HepG2 (cell line): ENCODE data around the gene PSMG1. TPM values are rescaled to one million over a fixed set of nuclear protein-coding genes. Genes with fewer than 3 reads are reported as not detected.

Experiments
- ATAC-seq: fragments of 200-7000 bp; cut with Tn5 transposase; 3 replicates; pipeline ENCODE4 v1.9.1; 2020; ENCODE audit warnings: mild to moderate bottlenecking, moderate library complexity
- BruUV-seq: library from RNA; stranded (reverse); fragments of 400-500 nt; replicated peaks from 2 replicates; lab custom pipeline; 2021; lab: Mats Ljungman, UMichigan
- CTCF ChIA-PET: fragments of 300-600 bp; formaldehyde crosslinking; extraction: SDS; loops from one replicate; lab custom pipeline; 2021; ENCODE audit warnings: low total read pairs, inconsistent platforms, low intra/inter-chr PET ratio; lab: Yijun Ruan, JAX
- POLR2A ChIA-PET: fragments of 350-600 bp; sonication (Branson Sonifier 250); formaldehyde crosslinking; loops from one replicate; lab custom pipeline; 2020; ENCODE audit warnings: antibody characterized with exemption, inconsistent platforms; lab: Yijun Ruan, JAX
- DNase-seq: peaks from one replicate; pipeline ENCODE4 v3.0.0-alpha.2; 2015; ENCODE audit warnings: low spot score
- FAIRE-seq: peaks from 3 replicates; lab custom pipeline; 2011; peaks lifted over from hg19 to GRCh38; lab: Jason Lieb, UNC
- H2AFZ ChIP-seq: one replicate; pipeline ENCODE4 v1.6.1; 2011; ENCODE audit warnings: low read length, inconsistent platforms
- H3K27ac ChIP-seq: fragments of 300-600 bp; 3 replicates; pipeline ENCODE4 v1.8.0; 2011; ENCODE audit warnings: mixed run types, mild to moderate bottlenecking, mixed read lengths, low read length, inconsistent platforms; ENCODE audit not compliant: insufficient read depth; ENCODE audit errors: extremely low read length
- H3K27me3 ChIP-seq, 2 experiments: fragments of 200-600 bp in 1 of 2; 2 replicates in 1 of 2; 3 replicates in 1 of 2; pipeline versions ENCODE4 v1.6.0 to v1.8.0; 2011; ENCODE audit warnings: low read length in 2 of 2, mild to moderate bottlenecking in 2 of 2, moderate library complexity in 2 of 2, inconsistent platforms in 1 of 2; ENCODE audit not compliant: insufficient read depth in 2 of 2, control insufficient read depth in 1 of 2
- H3K36me3 ChIP-seq, 2 experiments: fragments of 200-600 bp in 1 of 2; replicated peaks in 1 of 2; 2 replicates in 1 of 2; 3 replicates in 1 of 2; pipeline versions ENCODE4 v1.5.1 to v1.8.0; 2011; ENCODE audit warnings: low read length in 2 of 2, inconsistent platforms in 1 of 2; ENCODE audit not compliant: insufficient read depth in 2 of 2, control insufficient read depth in 1 of 2
- H3K4me1 ChIP-seq: 2 replicates; pipeline ENCODE4 v1.5.1; 2012; ENCODE audit warnings: low read length, inconsistent platforms; ENCODE audit not compliant: insufficient read depth
- H3K4me2 ChIP-seq: 2 replicates; pipeline ENCODE4 v1.6.0; 2011; ENCODE audit warnings: low read depth, low read length, inconsistent platforms
- H3K4me3 ChIP-seq, 3 experiments: fragments of 200-600 bp in 1 of 3; sonication (generic), shearing (Covaris generic) in 1 of 3; replicated peaks in 1 of 3; 2 replicates each; pipeline ENCODE4 v1.5.1; 2011 to 2016; ENCODE audit warnings: low read length in 3 of 3, inconsistent platforms in 2 of 3, low read depth in 2 of 3, mild to moderate bottlenecking in 2 of 3, control low read depth in 1 of 3, mixed read lengths in 1 of 3; ENCODE audit not compliant: insufficient read depth in 1 of 3
- H3K79me2 ChIP-seq: one replicate; pipeline ENCODE4 v1.6.1; 2011; ENCODE audit warnings: low read length, inconsistent platforms; ENCODE audit not compliant: insufficient read depth
- H3K9ac ChIP-seq: 2 replicates; pipeline ENCODE4 v1.6.0; 2011; ENCODE audit warnings: mild to moderate bottlenecking, low read depth, low read length, inconsistent platforms; ENCODE audit not compliant: insufficient read depth
- H3K9me3 ChIP-seq: 2 replicates; pipeline ENCODE4 v1.5.1; 2012; ENCODE audit warnings: mild to moderate bottlenecking, low read length
- H4K20me1 ChIP-seq: 2 replicates; pipeline ENCODE4 v1.6.0; 2011; ENCODE audit warnings: inconsistent platforms, mild to moderate bottlenecking, low read length, moderate library complexity; ENCODE audit not compliant: insufficient read depth
- CCAR2 ChIP-seq: fragments of 200-400 bp; formaldehyde crosslinking; optimal IDR thresholded peaks from 2 replicates; pipeline ENCODE3; 2018; ENCODE audit warnings: low read depth, mild to moderate bottlenecking, low read length, moderate library complexity
- CHD2 ChIP-seq: IDR thresholded peaks from 2 replicates; pipeline ENCODE4 v1.6.1; 2011; ENCODE audit warnings: low read depth, low read length, improper control_type of control experiment
- FOXA1 ChIP-seq, 2 experiments: fragments of 450-650 bp in 1 of 2; sonication (generic) in 1 of 2; formaldehyde crosslinking in 1 of 2; IDR thresholded peaks; 2 replicates each; pipeline versions ENCODE4 v1.4.0 to v1.6.1; 2016 to 2020; ENCODE audit warnings: missing genetic modification reagents in 1 of 2
- GABPA ChIP-seq, 2 experiments: IDR thresholded peaks; 2 replicates each; pipeline ENCODE4 v1.6.1; 2011 to 2016; ENCODE audit warnings: low read depth in 2 of 2, low read length in 1 of 2, missing biosample characterization in 1 of 2, missing genetic modification characterization in 1 of 2
- HNRNPH1 ChIP-seq: fragments of 200-400 bp; formaldehyde crosslinking; optimal IDR thresholded peaks from 2 replicates; pipeline ENCODE3; 2017; ENCODE audit warnings: mild to moderate bottlenecking, low read depth, low read length
- HNRNPK ChIP-seq: fragments of 200-400 bp; formaldehyde crosslinking; IDR thresholded peaks from 2 replicates; pipeline ENCODE4 v1.6.1; 2018; ENCODE audit warnings: low read length, low read depth, moderate library complexity, mild to moderate bottlenecking; ENCODE audit not compliant: poor library complexity, severe bottlenecking
- JUND ChIP-seq: sonication (generic); formaldehyde crosslinking; IDR thresholded peaks from 2 replicates; pipeline ENCODE4 v1.8.0; 2022; ENCODE audit warnings: mild to moderate bottlenecking, missing genetic modification reagents
- KDM2A ChIP-seq: sonication (generic); formaldehyde crosslinking; IDR thresholded peaks from 2 replicates; pipeline ENCODE4 v1.4.0; 2020; ENCODE audit warnings: low read depth, missing genetic modification reagents, borderline replicate concordance
- NFKB2 ChIP-seq: sonication (generic); formaldehyde crosslinking; IDR thresholded peaks from 2 replicates; pipeline ENCODE4 v1.4.0; 2020; ENCODE audit warnings: missing genetic modification reagents, borderline replicate concordance
- RXRB ChIP-seq: IDR thresholded peaks from 2 replicates; pipeline ENCODE4 v1.6.1; 2016; ENCODE audit warnings: borderline replicate concordance, missing genetic modification reagents, missing compliant biosample characterization
- SIN3B ChIP-seq: fragments of 150-350 bp; IDR thresholded peaks from 2 replicates; pipeline ENCODE4 v1.6.1; 2014; ENCODE audit warnings: low read length
- SNRNP70 ChIP-seq: fragments of 200-400 bp; formaldehyde crosslinking; IDR thresholded peaks from 2 replicates; pipeline ENCODE4 v1.6.1; 2017; ENCODE audit warnings: mild to moderate bottlenecking, low read depth, low read length, moderate library complexity
- ZBTB42 ChIP-seq: sonication (generic); formaldehyde crosslinking; IDR thresholded peaks from 2 replicates; pipeline ENCODE4 v1.5.0; 2020; ENCODE audit warnings: mild to moderate bottlenecking, missing genetic modification reagents
- ZMYM3 ChIP-seq: sonication (generic); formaldehyde crosslinking; IDR thresholded peaks from 2 replicates; pipeline ENCODE4 v1.5.1; 2020; ENCODE audit warnings: mild to moderate bottlenecking, missing genetic modification reagents
- ZNF556 ChIP-seq: sonication (generic); formaldehyde crosslinking; IDR thresholded peaks from 2 replicates; pipeline ENCODE4 v1.4.0; 2020; ENCODE audit warnings: mild to moderate bottlenecking, missing genetic modification reagents, borderline replicate concordance
- ZNF557 ChIP-seq: sonication (generic); formaldehyde crosslinking; IDR thresholded peaks from 2 replicates; pipeline ENCODE4 v1.4.0; 2020; ENCODE audit warnings: missing genetic modification reagents
- ZSCAN25 ChIP-seq: sonication (generic); formaldehyde crosslinking; IDR thresholded peaks from 2 replicates; pipeline ENCODE4 v1.8.0; 2022; ENCODE audit warnings: mild to moderate bottlenecking, missing genetic modification reagents
- WGBS: methylation state at CpG from one replicate; pipeline ENCODE4 v1.1.6; 2017; ENCODE audit warnings: low lambda C conversion rate; 5-methylcytosine and 5-hydroxymethylcytosine counted together
- in situ Hi-C: cut with HindIII; loops from 2 replicates; pipeline ENCODE4 v1.10.0; 2017; ENCODE audit warnings: low pct_unique_long_range_greater_than_20kb; ENCODE audit not compliant: extremely low pct_ligation_motif_present
- intact Hi-C: fragments of 100-400 bp; cut with micrococcal nuclease; formaldehyde crosslinking; loops from one replicate; pipeline ENCODE4 v1.10.0; 2022; ENCODE audit not compliant: unreplicated experiment
- polyA plus RNA-seq, 8 experiments: library from polyadenylated mRNA; depleted of rRNA in 3 of 8; stranded (reverse) in 7 of 8; unstranded in 1 of 8; fragments of >200 nt; fragmentation: Illumina TruSeq in 4 of 8; extraction: Trizol in 4 of 8; gene quantifications; 2 replicates each; pipeline versions ENCODE4 v1.2.1 to v1.2.3, GENCODE V29; 2011 to 2016; ENCODE audit warnings: low read depth in 4 of 8, missing spikeins in 1 of 8, mixed read lengths in 1 of 8; ENCODE audit not compliant: insufficient read depth in 1 of 8
- total RNA-seq, 5 experiments: library from RNA; depleted of rRNA; stranded (reverse); fragments of >200 nt; fragmentation: Illumina TruSeq; extraction: Trizol; gene quantifications; 2 replicates each; pipeline ENCODE4 v1.2.3, GENCODE V29; 2016; ENCODE audit warnings: low read depth in 1 of 5
- TF ChIP-seq, protein P1 (sequence below): IDR thresholded peaks from 2 replicates; pipeline ENCODE4 v1.6.1; 2018; ENCODE audit warnings: missing genetic modification reagents, mild to moderate bottlenecking, missing compliant biosample characterization
- TF ChIP-seq, protein P2 (sequence below): sonication (generic); formaldehyde crosslinking; IDR thresholded peaks from 2 replicates; pipeline ENCODE4 v1.5.0; 2020; ENCODE audit warnings: missing genetic modification reagents
- TF ChIP-seq, protein P3 (sequence below): fragments of 450-650 bp; IDR thresholded peaks from 2 replicates; pipeline ENCODE4 v1.6.1; 2016

The PSMG1 gene
- total and polyA plus RNA-seq, 2 of the 13 experiments (the other 11 are each of a cell fraction or from before 2014, with no cell fraction given), result 63.6 to 173 TPM

GRCh38 chr21:39209334-39209688 is 26.1 kb upstream of the PSMG1 start (continued):
- TF ChIP-seq RXRB (CRISPR knock-in tag), result no peak
- TF ChIP-seq HNRNPH1, result no peak
- TF ChIP-seq, protein P1, sequence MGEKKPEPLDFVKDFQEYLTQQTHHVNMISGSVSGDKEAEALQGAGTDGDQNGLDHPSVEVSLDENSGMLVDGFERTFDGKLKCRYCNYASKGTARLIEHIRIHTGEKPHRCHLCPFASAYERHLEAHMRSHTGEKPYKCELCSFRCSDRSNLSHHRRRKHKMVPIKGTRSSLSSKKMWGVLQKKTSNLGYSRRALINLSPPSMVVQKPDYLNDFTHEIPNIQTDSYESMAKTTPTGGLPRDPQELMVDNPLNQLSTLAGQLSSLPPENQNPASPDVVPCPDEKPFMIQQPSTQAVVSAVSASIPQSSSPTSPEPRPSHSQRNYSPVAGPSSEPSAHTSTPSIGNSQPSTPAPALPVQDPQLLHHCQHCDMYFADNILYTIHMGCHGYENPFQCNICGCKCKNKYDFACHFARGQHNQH (CRISPR knock-in tag), result no peak
- TF ChIP-seq GABPA (IDR thresholded peaks at IDR 0.05; ENCODE audit: low read depth, low read length), result no peak
- no peak for TF ChIP-seq GABPA (CRISPR knock-in tag; IDR thresholded peaks at IDR 0.05; ENCODE audit: low read depth)
- TF ChIP-seq, all 625 proteins: peak for 0

GRCh38 chr21:39208624-39209333 is 25.5 kb upstream of the PSMG1 start:
- DNase-seq (no peak), FAIRE-seq (no peak), ATAC-seq (no peak)
- peaks cover 12 to 60% of the 10 kb centered on the region in 2 experiments for H3K36me3 ChIP-seq
- H3K27me3 ChIP-seq, result no peaks in the 10 kb centered on the region
- BruUV-seq, result no TSS peak
- no peak overlapping the region for H3K27ac ChIP-seq
- H3K79me2 ChIP-seq, result no peaks in the 10 kb centered on the region
- H2AFZ ChIP-seq, result no peak overlapping the region
- no peaks in the 10 kb centered on the region for H3K4me1 ChIP-seq
- ChIA-PET CTCF (no interaction called here), POLR2A (no interaction called here)
- no peak overlapping the region for H3K4me2 ChIP-seq
- intact Hi-C loops (no loop called here), in situ Hi-C loops (no loop called here)
- 99% methylated on average over 6 of the region's 6 CpGs for WGBS
- no peak overlapping the region for H3K4me3 ChIP-seq
- no peak overlapping the region for H3K9ac ChIP-seq
- no peaks in the 10 kb centered on the region for H3K9me3 ChIP-seq
- H4K20me1 ChIP-seq, result no peaks in the 10 kb centered on the region
- TF ChIP-seq, protein P2, sequence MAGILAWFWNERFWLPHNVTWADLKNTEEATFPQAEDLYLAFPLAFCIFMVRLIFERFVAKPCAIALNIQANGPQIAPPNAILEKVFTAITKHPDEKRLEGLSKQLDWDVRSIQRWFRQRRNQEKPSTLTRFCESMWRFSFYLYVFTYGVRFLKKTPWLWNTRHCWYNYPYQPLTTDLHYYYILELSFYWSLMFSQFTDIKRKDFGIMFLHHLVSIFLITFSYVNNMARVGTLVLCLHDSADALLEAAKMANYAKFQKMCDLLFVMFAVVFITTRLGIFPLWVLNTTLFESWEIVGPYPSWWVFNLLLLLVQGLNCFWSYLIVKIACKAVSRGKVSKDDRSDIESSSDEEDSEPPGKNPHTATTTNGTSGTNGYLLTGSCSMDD (CRISPR knock-in tag), result no peak
- TF ChIP-seq ZBTB42 (CRISPR knock-in tag) (no peak), CCAR2 (no peak), ZSCAN25 (CRISPR knock-in tag) (no peak), SIN3B (no peak), ZNF556 (CRISPR knock-in tag) (no peak), CHD2 (no peak), SNRNP70 (no peak), NFKB2 (CRISPR knock-in tag) (no peak), JUND (no peak), FOXA1 (IDR thresholded peaks at IDR 0.05) (no peak), FOXA1 (CRISPR knock-in tag; IDR thresholded peaks at IDR 0.05) (no peak), ZMYM3 (CRISPR knock-in tag) (no peak), ZNF557 (CRISPR knock-in tag) (no peak), KDM2A (CRISPR knock-in tag) (no peak), HNRNPK (no peak)
- TF ChIP-seq, protein P3, sequence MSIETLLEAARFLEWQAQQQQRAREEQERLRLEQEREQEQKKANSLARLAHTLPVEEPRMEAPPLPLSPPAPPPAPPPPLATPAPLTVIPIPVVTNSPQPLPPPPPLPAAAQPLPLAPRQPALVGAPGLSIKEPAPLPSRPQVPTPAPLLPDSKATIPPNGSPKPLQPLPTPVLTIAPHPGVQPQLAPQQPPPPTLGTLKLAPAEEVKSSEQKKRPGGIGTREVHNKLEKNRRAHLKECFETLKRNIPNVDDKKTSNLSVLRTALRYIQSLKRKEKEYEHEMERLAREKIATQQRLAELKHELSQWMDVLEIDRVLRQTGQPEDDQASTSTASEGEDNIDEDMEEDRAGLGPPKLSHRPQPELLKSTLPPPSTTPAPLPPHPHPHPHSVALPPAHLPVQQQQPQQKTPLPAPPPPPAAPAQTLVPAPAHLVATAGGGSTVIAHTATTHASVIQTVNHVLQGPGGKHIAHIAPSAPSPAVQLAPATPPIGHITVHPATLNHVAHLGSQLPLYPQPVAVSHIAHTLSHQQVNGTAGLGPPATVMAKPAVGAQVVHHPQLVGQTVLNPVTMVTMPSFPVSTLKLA, result no peak
